Activated CD4-positive, alpha-beta T cell treated with anti-CD3 and anti-CD28 coated beads for 36 hours (primary cell): ENCODE results near the gene GTF2F1. TPM values are rescaled to one million over a fixed set of nuclear protein-coding genes. Genes with fewer than 3 reads are reported as not detected.
"Not testable (repeated sequence)": the region's sequence is repeated elsewhere in the genome, so short reads cannot be mapped to it uniquely, and the experiment has no call there.

ENCODE experiments used
- ATAC-seq: fragments of 200-7000 bp; cut with Tn5 transposase; one replicate; pipeline ENCODE4 v1.10.0; 2021; ENCODE audit warnings: mild to moderate bottlenecking, moderate library complexity
- CTCF ChIA-PET: fragments of 350-600 bp; sonication (Branson Sonifier 250); formaldehyde crosslinking; loops from one replicate; lab custom pipeline; 2021; ENCODE audit warnings: antibody characterized with exemption; lab: Charles Lee
- POLR2A ChIA-PET: fragments of 350-600 bp; sonication (Branson Sonifier 250); formaldehyde crosslinking; loops from one replicate; lab custom pipeline; 2021; ENCODE audit warnings: antibody characterized with exemption, inconsistent platforms; lab: Charles Lee
- DNase-seq: peaks from one replicate; pipeline ENCODE4 v3.0.0-alpha.2; 2020
- H3K27ac Mint-ChIP-seq: one replicate; pipeline ENCODE4 v1.8.0; 2021; ENCODE audit warnings: mixed read lengths
- H3K27me3 Mint-ChIP-seq: one replicate; pipeline ENCODE4 v1.8.0; 2021; ENCODE audit warnings: mixed read lengths
- H3K36me3 Mint-ChIP-seq: one replicate; pipeline ENCODE4 v1.8.0; 2021; ENCODE audit warnings: low read depth, mixed read lengths
- H3K4me1 Mint-ChIP-seq: one replicate; pipeline ENCODE4 v1.8.0; 2021; ENCODE audit warnings: mixed read lengths
- H3K4me3 Mint-ChIP-seq: one replicate; pipeline ENCODE4 v1.8.0; 2021; ENCODE audit warnings: mild to moderate bottlenecking, moderate library complexity, mixed read lengths
- H3K9me3 Mint-ChIP-seq: one replicate; pipeline ENCODE4 v1.8.0; 2021; ENCODE audit warnings: low read depth, mixed read lengths
- intact Hi-C, 2 experiments: fragments of 100-400 bp; cut with DNase I in 1 of 2; cut with micrococcal nuclease in 1 of 2; formaldehyde crosslinking; loops; one replicate each; pipeline versions ENCODE4 v1.14.2 to v1.15.1; 2022 to 2024; cut with DNase I, micrococcal nuclease
- microRNA-seq: library from miRNA; unstranded; fragments of <30 nt; microRNA quantifications from one replicate; pipeline ENCODE4 v1.2.0, GENCODE V29; 2021; ENCODE audit warnings: borderline replicate concordance
- total RNA-seq, 2 experiments: library from RNA; stranded (reverse); gene quantifications; one replicate each; pipeline ENCODE4 v1.2.3, GENCODE V29; 2021

Gene GTF2F1
- total RNA-seq, 2 experiments from 2014 or later = 60.9 to 78.5 TPM

DNA sequence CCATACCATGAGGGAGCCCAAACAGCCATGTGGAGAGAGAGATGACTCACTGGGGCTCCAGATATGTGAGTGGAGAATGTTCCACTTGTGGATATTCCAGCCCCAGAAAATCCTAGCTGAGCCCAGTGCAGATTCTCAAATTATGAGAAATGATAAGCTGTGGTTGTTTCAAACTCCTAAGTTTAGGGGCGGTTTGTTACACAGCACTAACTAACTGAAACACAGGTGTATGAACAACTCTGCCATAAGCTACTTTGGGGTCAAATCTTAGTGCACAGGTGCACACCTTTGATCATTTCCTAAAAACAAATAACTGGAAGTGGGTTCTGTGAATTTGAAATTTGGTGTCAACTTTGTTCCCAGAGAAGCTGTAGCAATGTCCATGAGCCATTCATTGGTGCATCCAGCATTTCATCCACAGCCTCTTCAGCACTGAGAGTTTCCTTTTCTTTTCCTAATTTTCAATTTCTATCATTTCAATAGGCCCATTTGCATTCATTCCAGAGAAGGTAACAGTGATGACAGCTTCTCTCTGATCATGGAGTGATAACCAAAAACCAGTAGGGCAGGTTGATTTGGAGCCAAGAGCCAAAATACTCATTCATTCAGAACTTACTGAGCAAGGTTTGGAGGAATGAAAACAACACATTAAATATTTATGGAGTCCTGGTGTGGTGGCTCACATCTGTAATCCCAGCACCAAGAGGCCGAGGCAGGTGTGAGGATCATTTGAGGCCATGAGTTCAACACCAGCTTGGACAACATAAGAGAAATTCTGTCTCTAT is 40.4 kb downstream of the GTF2F1 start:
- Mint-ChIP-seq H3K27me3 (no peaks in the 10 kb centered on the region), H3K4me1 (no peaks in the 10 kb centered on the region), H3K4me3 (no peak overlapping the region), H3K27ac (no peak overlapping the region), H3K36me3 (peaks cover 9% of the 10 kb centered on the region), H3K9me3 (no peaks in the 10 kb centered on the region)
- CTCF ChIA-PET = interaction anchor here (0.7 kb wide), 1 partner anchor 9 kb away, joined by 3 read pairs; the partner anchor contains the start of gene CLPP
- POLR2A ChIA-PET = no interaction called here
- no peak for ATAC-seq
- intact Hi-C loops = no loop called here
- DNase-seq = no peak

GRCh38 chr19:6350688-6351087 is 42.3 kb downstream of the GTF2F1 start:
- H3K4me1 Mint-ChIP-seq = no peaks in the 10 kb centered on the region
- ATAC-seq (no peak), DNase-seq (no peak)
- H3K9me3 Mint-ChIP-seq = no peaks in the 10 kb centered on the region
- H3K27me3 Mint-ChIP-seq = no peaks in the 10 kb centered on the region
- H3K4me3 Mint-ChIP-seq = no peak overlapping the region
- POLR2A ChIA-PET = no interaction called here
- CTCF ChIA-PET = no interaction called here
- H3K36me3 Mint-ChIP-seq = peaks cover 11% of the 10 kb centered on the region
- intact Hi-C loops = no loop called here
- no peak overlapping the region for H3K27ac Mint-ChIP-seq

DNA sequence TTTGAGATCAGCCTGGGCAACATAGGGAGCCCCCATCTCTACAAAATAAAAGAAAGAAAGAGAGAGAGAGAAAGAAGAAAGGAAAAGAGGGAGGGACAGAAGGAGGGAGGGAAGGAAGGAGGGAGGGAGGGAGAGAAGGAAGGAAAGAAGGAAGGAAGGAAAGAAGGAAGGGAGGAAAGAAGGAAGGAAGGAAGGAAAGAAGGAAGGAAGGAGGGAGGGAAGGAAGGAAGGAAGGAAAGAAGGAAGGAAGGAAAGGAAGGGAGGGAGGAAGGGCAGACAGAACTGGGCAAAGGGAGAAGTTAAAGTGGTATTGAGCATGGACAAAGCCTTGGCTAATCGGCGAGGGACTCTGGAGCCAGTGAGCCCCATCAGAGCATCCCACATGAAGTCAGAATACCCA is 43.7 kb downstream of the GTF2F1 start:
- H3K4me3 Mint-ChIP-seq, H3K9me3 Mint-ChIP-seq, H3K27me3 Mint-ChIP-seq, H3K27ac Mint-ChIP-seq, DNase-seq, CTCF ChIA-PET, ATAC-seq, H3K4me1 Mint-ChIP-seq, intact Hi-C loops, POLR2A ChIA-PET: not testable (repeated sequence)
- H3K36me3 Mint-ChIP-seq = peaks cover 11% of the 10 kb centered on the region

DNA sequence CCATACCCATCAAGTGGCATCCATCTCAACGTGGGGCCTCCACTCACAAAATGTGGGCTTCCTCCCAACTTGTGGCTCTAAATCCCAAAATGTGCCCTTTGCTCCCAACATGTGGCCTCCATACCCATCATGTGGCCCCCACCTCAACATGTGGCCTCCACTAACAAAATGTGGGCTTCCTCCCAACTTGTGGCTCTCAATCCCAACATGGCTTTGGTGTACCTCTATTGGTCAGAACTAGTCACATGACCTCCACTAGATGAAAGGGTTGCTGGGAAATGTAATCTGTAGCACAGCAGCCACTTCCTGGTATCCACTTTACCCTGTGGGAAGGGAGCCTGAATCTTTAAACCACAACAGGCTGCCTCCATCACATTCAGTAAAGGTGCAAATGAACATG is 49.5 kb downstream of the GTF2F1 start:
- peaks cover 12% of the 10 kb centered on the region for H3K36me3 Mint-ChIP-seq
- CTCF ChIA-PET = interaction anchor here (0.7 kb wide), 1 partner anchor 655 kb away, joined by 3 read pairs; no protein-coding TSS in a partner anchor

DNA sequence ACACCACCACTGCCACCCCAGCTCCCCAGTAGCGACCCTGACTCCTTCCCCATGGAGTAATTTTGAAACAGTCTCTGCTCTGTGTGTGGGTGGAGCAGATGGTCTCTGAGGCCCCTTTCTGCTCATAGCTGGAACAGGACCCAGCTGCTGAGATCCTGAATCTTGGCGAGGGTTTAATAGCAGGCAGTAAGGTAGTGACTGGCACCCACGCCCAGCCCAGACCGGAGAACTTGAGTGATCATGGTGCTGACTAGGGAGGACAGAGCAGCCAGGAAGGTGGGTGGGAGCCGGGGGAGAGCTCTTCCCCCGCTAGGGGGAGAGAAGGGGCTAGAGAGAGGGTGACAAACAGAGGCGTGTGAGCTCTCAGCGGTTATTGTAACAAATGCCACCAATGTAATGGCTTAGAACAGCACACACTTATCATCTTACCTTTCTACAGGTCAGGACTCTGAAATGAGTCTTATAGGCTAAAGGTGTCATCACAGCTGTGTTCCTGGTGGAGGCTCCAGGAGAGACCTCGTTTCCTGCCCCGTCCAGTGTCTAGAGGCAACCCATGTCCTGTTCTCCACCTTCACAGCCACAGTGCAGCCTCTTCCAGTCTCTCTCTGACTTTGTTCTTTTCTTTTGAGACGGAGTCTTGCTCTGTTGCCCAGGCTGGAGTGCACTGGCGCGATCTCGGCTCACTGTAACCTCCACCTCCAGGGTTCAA is 52.3 kb downstream of the GTF2F1 start:
- ATAC-seq = peak; percentile 61
- POLR2A ChIA-PET = no interaction called here
- no peak overlapping the region for H3K27ac Mint-ChIP-seq

More for the DNA sequence above, 49.5 kb downstream of the GTF2F1 start:
- H3K9me3 Mint-ChIP-seq = peaks cover 4% of the 10 kb centered on the region
- ATAC-seq (no peak), DNase-seq (no peak)
- peak overlapping the region; percentile 37 for H3K27ac Mint-ChIP-seq
- POLR2A ChIA-PET = no interaction called here
- no peaks in the 10 kb centered on the region for H3K27me3 Mint-ChIP-seq
- intact Hi-C loops = no loop called here
- H3K4me1 Mint-ChIP-seq = peaks cover 9% of the 10 kb centered on the region
- no peak overlapping the region for H3K4me3 Mint-ChIP-seq

DNA sequence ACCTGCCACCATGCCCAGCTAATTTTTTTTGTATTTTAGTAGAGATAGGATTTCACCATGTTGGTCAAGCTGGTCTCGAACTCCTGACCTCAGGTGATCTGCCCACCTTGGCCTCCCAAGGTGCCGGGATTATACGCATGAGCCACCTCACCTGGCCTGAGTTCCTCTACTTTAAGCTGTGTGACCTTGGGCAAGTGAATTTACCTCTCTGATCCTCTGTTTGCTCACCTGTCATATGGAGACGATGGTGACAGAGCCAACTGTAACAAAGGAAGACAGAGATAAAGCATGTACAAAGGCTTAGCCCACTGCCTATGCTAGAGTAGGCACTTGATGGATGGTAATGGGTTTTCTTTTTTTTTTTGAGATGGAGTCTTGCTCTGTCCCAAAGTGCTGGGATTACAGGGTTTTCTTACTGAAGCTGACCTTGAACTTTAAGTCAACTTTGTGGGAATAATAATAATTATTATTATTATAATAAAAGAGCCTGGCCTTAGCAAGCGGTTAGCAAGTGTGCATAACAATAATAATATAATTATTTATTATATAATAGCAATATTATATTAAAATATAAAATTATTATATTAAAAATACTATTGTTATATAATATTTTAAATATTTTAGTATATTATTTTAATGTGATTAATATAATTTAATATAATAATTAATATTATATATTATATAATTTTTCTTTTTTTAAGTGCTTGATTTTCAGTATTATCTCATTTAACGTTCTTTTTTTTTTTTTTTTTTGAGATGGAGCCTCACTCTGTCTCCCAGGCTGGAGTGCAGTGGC is 58.3 kb downstream of the GTF2F1 start:
- H3K9me3 Mint-ChIP-seq = peaks cover 4% of the 10 kb centered on the region
- ChIA-PET POLR2A (no interaction called here), CTCF (no interaction called here)
- intact Hi-C loops = no loop called here
- H3K4me3 Mint-ChIP-seq = no peak overlapping the region
- no peaks in the 10 kb centered on the region for H3K27me3 Mint-ChIP-seq
- no peaks in the 10 kb centered on the region for H3K36me3 Mint-ChIP-seq
- H3K4me1 Mint-ChIP-seq = no peaks in the 10 kb centered on the region
- DNase-seq = no peak
- ATAC-seq = no peak
- H3K27ac Mint-ChIP-seq = no peak overlapping the region

More for the DNA sequence above, 52.3 kb downstream of the GTF2F1 start:
- H3K9me3 Mint-ChIP-seq = peaks cover 4% of the 10 kb centered on the region
- H3K4me3 Mint-ChIP-seq = no peak overlapping the region
- intact Hi-C loops = no loop called here
- peaks cover 8% of the 10 kb centered on the region for H3K36me3 Mint-ChIP-seq
- CTCF ChIA-PET = interaction anchor here (0.6 to 1.0 kb wide), 3 partner anchors 11 to 203 kb away, joined by 3 to 4 read pairs (median 3); no protein-coding TSS in a partner anchor
- H3K4me1 Mint-ChIP-seq = peaks cover 9% of the 10 kb centered on the region
- DNase-seq = peak; percentile 34
- no peaks in the 10 kb centered on the region for H3K27me3 Mint-ChIP-seq

- CTCF ChIA-PET = interaction anchor here (0.5 to 0.6 kb wide), 2 partner anchors 34 to 212 kb away, joined by 3 read pairs; no protein-coding TSS in a partner anchor
Observed at GRCh38 chr19:6333439-6333838, 59.5 kb downstream of the GTF2F1 start, which contains the start of gene ACER1. ACER1 (minus strand) TSS chr19:6333612; CDS start chr19:6333551, 61 bp downstream.

More at GRCh38 chr19:6333439-6333838, 59.5 kb downstream of the GTF2F1 start, which contains the start of gene ACER1:
- Mint-ChIP-seq H3K4me1 (no peaks in the 10 kb centered on the region), H3K9me3 (no peaks in the 10 kb centered on the region), H3K27me3 (no peaks in the 10 kb centered on the region), H3K4me3 (no peak within 1 kb of the TSS), H3K36me3 (no peaks in the 10 kb centered on the region), H3K27ac (no peak within 1 kb of the TSS)
- intact Hi-C loops = no loop called here
- POLR2A ChIA-PET = no interaction called here
- ATAC-seq (no peak), DNase-seq (no peak)

Small RNAs within 50 kb of the gene (microRNA-seq; reads per million reads assigned to microRNA genes)
- gene MIR3940 (16.2 reads per million, percentile 39 among the genes with 10 or more reads in this experiment), gene MIR6790 (not detected), gene MIR6885 (2.8 reads per million)

Other genes with a start within 250 kb of the GTF2F1 start
- gene MLLT1, start 113.2 kb downstream of the GTF2F1 start, total RNA-seq = 10 to 100 TPM; 45.0 to 46.6 TPM
- gene ACER1, start 59.6 kb downstream of the GTF2F1 start, total RNA-seq = not detected
- 100 to 1,000 TPM; 197 to 245 TPM for gene CLPP, start 31.6 kb downstream of the GTF2F1 start, total RNA-seq
- gene ALKBH7, start 20.4 kb downstream of the GTF2F1 start, total RNA-seq = 10 to 100 TPM; 22.8 to 44.7 TPM
- 1 to 10 TPM; 1.4 to 1.8 TPM for gene PSPN, start 17.2 kb downstream of the GTF2F1 start, total RNA-seq
- gene KHSRP, start 31.6 kb upstream of the GTF2F1 start, total RNA-seq = 100 to 1,000 TPM; 363 to 380 TPM
- under 1 TPM; 0.46 to 0.64 TPM for gene SLC25A41, start 40.6 kb upstream of the GTF2F1 start, total RNA-seq
- gene SLC25A23, start 66.6 kb upstream of the GTF2F1 start, total RNA-seq = 10 to 100 TPM; 18.6 to 19.2 TPM
- 1 to 10 TPM; 1.2 to 1.8 TPM for gene CRB3, start 71.1 kb upstream of the GTF2F1 start, total RNA-seq
- 10 to 100 TPM; 49.5 to 56.3 TPM for gene DENND1C, start 88.6 kb upstream of the GTF2F1 start, total RNA-seq
- gene TUBB4A, start 109.1 kb upstream of the GTF2F1 start, total RNA-seq = 1 to 10 TPM; 4.8 to 5.1 TPM
- under 1 TPM; 0.49 to 0.57 TPM for gene TNFSF9, start 137.9 kb upstream of the GTF2F1 start, total RNA-seq
- 1 to 10 TPM; 3.3 to 3.6 TPM for gene CD70, start 198.0 kb upstream of the GTF2F1 start, total RNA-seq